ENCODE data around the gene TFDP3.

TFDP3 gene, protein sequence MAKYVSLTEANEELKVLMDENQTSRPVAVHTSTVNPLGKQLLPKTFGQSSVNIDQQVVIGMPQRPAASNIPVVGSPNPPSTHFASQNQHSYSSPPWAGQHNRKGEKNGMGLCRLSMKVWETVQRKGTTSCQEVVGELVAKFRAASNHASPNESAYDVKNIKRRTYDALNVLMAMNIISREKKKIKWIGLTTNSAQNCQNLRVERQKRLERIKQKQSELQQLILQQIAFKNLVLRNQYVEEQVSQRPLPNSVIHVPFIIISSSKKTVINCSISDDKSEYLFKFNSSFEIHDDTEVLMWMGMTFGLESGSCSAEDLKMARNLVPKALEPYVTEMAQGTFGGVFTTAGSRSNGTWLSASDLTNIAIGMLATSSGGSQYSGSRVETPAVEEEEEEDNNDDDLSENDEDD

DNA sequence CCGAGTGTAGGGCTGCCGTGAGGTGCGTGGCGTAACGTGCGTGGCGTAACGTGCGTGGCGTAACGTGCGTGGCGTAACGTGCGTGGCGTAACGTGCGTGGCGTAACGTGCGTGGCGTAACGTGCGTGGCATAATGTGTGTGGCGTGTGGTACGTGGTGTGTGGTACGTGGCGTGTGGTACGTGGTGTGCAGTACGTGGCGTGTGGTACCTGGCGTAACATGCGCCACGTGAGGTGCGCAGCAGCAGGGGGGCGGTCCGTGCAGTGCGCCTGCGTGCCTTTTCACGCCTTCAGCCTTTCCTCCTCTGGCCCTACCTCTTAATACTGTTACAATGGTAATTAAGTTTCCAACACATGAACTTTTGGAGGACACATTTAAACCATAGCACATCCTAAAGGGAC lies at the start of gene TFDP3:
Gene TFDP3 (minus strand): TSS at position 26 of the 400 bp plus-strand sequence. CDS start 95 bp downstream, outside the sequence.
- no peak for DNase-seq

DNA sequence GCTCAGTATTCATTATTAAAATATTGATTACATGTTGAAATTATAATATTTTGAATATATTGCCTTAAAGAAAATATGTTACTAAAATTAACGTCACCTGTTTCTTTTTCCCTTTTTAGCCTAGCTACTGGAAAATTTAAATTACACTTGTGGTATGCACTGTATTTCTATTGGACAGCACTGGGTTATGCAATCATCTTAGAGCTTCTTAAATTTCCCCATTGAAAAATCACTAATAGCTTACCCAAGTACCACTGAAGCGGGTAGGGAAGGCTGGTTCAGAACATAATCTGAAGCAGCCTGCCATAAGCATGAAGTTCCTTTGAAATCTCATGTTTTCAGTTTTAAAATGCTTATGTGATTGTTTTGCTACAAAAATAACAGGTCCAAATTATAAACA lies 49.5 kb upstream of the TFDP3 start:
- DNase-seq, result no peak

DNA sequence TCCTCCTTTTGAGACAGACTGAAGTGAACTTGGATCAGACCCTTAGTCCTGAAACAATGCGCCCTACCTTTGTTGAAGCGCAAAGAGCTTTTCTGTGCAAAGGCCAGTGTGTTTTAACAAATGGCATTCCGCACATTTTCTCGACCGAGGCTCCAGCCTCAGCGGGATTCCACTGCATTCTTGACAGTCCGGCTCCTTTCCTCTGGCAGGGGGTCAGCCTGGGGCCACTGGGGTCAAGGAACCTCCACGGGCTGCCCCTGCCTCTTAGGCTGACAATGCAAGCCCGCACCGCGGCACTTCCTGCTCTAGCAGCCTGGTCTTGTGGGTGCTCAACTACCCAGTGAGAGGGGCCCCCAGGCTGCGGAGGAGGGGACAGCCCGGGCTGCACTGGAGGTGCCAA lies 47.2 kb upstream of the TFDP3 start:
- no peak for DNase-seq

DNA sequence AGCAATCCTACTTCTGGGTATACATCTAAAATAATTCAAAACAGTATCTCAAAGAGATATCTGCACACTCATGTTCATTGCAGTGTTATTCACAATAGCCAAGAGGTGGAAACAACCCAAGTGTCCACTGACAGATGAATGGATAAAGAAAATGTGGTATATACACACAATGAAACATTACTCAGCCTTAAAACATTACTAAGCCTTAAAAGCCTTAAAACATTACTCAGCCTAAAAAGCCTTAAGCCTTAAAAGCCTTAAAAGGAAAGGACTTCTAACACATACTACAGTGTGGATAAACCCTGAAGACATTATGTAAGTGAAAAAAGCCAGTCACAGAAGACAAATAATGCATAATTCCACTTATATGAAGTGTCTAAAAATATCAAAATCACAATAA lies 40.3 kb upstream of the TFDP3 start:
- no peak for DNase-seq

DNA sequence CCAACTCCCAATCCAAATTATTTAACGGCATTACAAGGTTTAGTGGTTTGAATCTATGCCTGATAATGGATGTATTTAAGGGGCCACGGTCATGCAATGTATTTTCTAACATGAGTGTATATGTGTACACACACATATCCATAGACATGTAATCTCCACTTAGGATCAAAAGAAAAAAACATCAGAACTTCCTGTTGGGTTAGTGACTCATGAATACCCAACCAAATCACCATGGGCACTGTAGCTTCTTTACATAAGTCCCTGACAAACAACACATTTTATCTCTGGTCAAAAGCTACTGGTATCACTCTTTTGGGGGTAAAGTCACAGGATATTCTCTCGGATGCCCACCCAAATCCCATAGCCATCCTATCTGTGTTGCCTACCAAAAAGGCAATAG lies 36.5 kb upstream of the TFDP3 start:
- DNase-seq, result no peak

DNA sequence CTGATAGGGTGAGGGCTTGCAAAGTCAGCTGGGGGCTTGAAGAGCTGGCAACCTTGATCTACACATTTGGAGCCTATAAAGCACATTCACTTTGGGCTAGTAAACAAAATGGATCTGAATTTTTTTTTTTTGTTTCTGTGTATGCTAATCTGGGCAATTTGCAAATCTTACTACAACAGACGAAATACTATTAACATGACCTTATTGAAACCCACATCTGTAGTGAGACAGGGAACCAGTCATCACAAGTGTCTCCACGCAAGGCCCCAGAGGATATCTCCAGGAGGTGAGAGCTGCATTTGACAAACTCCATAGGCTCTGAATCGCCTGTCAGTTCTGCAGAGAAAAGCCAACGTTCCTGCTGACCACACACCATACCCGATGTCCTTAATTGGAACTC lies 33.0 kb upstream of the TFDP3 start:
- DNase-seq, result no peak

DNA sequence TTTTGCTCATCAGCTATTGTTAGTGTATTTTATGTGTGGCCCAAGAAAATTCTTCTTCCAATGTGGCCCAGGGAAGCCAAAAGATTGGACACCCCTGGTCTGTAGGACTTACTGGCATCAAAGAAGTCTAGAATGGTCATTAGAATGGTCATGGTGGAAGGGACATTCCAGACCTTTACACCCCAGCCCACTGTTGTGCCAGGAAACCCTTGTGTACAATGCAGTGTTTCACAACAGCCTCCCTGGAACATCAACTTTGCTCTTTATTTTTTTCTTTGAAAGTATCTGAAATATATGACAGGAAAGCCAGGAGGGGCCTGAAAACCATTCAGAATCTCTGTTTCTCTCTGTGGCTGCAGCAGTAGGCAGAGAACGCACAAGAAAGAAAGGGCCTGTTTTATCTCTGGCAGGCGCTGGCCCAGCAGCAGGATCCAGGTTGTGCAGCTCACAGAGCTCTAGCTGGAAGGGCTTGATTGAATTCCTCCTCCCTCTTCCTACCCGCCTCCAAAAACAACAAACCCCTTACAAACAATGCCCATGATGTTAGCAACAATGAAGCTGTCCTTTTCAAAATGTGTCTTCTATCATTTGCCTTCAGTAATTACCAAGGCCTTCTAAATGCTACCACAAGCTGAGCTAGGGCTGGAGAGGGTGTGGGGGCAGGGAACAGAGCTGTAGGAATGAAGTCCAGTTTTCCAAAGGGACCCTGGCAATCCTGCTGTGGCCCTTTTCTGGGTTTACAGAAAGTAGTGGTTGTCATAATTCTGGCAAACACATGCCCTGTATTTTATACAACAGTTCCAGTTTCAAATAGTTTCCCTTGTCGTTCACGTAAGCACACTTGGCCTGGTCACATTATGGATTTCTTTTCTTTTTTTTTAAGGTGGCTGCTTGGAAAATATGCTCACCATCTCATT lies 32.3 kb upstream of the TFDP3 start:
- no peak for DNase-seq

DNA sequence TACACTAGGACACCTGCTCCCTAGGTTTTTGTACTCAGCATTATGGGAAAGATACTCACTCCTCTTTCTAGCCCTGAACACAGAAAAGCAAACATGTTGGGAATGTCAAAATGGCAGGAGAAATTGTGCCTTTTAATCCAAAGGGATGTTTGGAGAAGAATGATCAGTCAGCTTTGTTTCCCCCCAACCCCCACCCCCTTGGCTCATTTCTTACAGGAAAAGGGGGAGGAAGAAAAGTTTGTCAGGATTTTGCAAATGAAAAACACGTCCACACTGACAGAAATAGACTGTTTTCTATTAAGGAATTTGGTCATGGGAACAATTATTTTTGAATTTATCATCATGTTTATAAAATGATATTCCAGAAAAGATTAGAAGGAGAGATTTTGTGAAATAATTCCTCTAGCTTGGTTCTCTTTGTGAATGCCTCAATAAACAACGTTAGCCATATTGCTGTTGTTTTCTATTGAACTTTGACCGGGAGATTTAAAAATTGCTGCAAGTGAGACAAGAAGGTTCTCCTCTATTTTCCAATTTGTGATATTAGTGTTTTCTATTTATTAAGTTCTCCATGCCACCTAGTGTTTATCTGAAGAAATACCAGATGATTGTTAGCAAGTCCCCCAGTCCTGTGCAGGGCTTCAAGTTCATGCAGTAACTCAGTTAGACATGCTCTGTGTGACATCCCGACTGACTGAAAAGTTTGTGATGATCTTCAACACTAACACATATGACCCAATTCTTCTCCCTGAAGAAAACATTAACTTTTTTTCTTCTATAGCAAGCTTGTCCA lies 31.3 kb upstream of the TFDP3 start:
- DNase-seq, result no peak

DNA sequence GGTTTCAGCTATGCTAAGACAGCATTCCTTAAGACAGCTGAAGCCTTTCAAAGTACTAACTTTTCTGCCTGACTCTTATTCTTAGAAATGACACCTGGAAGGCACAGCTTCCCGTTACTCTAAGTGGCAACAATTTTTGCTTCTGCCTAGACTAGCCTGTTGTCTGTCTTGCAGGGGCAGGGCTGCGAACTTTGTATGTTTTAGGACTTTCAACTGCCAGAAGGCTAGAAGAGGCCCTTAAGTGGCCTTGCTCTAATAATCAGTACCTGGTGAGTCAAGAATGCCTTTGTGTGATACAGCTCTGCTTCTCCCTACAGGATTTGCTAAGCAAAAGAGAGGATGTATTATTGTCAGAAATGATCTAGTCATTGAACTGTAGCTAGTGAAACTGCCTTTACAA lies 30.0 kb upstream of the TFDP3 start:
- DNase-seq, result no peak

DNA sequence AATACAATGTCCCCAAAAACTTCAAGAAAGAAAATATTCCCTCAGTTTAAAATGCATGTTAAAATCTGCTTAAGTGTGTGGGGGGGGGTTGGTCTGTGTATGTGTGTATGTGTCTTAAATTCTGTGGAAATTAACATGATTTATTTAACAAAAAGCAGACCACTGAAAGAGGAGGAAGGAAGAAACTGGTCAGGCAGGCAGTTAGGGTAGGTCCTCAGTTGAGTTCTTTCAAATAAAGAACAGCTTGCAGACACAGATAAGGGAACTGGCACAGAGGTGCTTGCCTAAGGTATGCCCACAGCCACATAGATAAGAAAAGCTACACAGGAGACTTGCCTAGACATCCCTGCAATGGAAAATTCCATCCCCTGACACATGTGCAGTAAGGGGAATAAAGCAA lies 28.8 kb upstream of the TFDP3 start:
- DNase-seq, result no peak

DNA sequence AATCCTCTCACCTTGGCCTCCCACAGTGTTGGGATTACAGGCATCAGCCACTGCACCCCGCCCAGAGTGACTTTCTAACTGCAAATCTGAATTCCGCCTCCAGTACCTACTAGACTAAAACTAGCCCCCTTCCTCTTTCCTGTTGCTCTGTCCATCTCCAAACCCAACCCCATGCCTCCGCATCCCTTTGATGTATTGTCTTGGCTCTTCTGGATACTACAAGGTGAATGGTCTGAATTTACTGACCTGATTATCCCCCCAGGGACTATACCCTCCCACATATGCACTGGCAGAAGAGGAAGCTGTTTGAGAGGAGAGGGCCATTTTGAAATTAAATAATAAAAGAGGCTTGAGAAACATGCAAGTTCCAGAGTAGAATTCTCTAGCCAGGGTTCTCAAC lies 17.7 kb upstream of the TFDP3 start:
- DNase-seq, result no peak

DNA sequence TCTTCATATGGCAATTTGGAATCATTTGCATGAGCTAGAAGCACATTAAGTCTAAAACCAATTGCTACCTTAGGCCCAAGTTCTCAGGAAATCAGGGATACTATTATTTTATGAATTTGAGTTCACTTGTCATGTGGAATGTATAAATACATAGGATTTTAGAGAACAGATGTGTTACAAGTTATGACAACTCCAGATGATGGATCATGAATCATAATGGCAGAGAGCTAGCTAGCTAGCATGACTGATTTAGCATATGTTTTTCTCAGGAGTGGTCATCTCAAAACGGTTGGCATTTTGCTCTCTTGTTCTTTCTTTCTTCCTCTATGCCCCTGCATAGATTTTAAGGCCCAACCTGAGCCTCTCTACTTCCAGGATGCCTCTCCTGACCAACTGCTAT lies 14.2 kb upstream of the TFDP3 start:
- no peak for DNase-seq

DNA sequence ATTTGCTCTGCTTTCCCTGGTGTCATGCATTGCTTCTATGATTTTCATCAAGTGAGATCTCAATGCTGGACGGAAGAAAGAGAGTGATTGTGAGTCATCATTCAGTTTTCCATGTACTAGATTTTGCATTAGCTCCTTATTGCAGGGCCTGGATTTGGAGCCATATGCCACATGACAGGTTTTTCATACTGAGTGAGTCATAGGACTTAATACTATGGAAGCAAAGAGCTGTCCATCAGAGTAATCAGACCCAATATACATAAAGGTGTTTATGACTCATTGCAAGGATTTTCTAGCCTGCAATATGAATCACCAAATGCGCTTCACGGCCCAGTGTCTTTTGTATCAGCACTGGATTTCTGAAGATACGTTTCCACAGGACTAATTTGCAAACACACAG lies 11.2 kb upstream of the TFDP3 start:
- DNase-seq, result no peak

DNA sequence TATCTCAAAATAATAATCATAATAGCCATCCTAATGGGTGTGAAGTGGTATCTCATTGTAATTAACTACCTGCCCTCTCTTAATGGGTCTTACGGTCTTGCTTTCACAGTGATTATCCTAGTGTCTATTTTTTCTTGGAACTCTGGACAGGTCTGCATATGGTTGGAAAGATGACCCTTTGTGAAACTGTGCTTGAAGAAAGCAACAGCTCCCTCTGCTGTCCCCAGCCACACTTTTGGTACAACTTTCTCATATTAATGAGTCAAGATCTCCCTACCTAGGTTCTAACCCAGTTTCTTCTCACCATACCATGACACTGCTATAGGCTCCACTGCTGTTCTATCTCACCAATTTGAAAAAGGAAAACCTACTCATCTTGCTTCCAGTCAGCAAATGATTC lies 2.4 kb downstream of the TFDP3 start:
- DNase-seq, result no peak

DNA sequence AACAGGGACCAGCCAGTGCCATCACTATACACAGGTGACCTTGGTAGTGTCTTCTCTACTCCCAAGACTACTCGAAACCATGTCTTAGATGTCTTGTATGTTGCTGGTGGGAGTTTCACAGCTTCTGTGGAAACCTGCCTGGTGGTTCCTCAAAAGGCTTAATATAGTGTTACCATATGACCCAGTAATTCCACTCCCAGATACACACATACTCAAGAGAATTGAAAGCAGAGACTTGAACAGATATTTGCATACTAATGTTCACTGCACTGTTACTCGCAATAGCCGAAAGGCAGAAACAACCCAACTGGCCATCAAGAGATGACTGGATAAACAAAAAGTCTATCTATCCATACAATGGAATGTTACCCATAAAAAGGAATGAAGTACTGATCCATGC lies 3.1 kb downstream of the TFDP3 start:
- DNase-seq, result no peak

DNA sequence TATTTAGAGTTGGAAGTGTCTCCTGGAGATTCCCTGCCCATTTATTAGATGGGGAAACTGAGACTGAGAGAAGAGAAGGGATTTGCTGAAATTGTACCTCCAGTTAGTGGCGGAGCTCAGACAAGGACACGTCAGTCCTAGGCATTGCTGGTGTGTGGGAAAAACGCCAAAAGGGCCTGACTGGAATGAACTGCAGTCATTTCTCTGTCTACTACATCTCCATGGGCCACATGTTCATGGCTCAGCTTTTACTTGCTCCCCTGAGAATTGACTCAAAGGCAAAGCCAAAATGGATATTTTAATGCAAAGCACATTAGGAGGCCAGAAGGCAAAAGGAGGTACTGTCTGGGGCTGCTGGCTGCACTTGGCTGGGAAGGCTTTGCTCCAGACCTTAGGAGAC lies 3.9 kb downstream of the TFDP3 start:
- DNase-seq, result no peak

DNA sequence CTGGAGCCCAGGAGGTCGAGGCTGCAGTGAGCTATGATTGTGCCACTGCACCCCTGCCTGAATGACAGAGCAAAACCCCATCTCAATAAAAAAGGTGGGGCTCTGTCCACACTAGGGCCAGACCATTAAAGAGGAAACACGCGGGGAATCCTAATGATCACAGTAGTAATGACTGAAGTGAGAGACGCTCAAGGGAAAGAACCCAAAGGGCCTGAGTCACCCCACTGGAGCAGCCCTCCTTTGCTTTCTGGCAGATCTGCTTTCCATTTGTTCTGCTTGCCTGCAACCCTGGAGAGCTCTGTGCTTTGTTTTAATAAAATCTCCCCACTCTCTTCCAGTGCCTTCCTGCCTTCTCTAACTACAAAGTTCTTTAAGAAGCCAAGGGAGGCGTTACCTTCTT lies 5.0 kb downstream of the TFDP3 start:
- DNase-seq, result no peak

DNA sequence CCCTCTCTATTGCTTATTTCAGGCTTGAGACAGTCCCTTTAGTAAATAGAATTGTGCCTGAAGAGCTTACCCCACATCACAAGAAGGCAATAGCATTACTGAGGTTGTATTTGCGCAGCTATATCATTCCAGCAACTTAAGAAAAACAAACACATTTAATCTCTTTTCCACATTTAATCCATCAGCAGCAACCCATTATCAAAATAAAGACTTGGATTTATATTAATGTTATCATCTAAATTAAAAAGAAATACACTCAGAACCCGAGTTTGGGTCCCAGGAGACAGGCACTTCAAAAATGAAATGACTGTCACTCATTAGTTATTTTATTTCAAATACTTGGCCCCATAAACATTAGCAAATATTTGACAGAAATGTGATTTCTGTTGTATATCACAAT lies 10.4 kb downstream of the TFDP3 start:
- no peak for DNase-seq

DNA sequence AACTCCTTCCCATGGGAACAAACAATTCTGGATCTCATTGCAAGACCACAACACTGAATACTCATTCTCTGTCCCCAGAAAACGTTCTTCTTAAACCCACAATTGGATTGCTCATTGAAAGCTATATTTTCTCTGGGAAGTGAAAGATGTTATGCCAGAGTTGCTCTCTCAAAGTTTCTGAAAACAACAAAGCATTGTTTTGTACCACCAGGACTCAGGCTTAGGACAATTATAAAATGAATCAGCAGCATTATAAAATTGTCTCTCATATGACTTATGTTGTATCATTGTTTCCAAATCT lies 26.5 kb downstream of the TFDP3 start:
- DNase-seq, result no peak

DNA sequence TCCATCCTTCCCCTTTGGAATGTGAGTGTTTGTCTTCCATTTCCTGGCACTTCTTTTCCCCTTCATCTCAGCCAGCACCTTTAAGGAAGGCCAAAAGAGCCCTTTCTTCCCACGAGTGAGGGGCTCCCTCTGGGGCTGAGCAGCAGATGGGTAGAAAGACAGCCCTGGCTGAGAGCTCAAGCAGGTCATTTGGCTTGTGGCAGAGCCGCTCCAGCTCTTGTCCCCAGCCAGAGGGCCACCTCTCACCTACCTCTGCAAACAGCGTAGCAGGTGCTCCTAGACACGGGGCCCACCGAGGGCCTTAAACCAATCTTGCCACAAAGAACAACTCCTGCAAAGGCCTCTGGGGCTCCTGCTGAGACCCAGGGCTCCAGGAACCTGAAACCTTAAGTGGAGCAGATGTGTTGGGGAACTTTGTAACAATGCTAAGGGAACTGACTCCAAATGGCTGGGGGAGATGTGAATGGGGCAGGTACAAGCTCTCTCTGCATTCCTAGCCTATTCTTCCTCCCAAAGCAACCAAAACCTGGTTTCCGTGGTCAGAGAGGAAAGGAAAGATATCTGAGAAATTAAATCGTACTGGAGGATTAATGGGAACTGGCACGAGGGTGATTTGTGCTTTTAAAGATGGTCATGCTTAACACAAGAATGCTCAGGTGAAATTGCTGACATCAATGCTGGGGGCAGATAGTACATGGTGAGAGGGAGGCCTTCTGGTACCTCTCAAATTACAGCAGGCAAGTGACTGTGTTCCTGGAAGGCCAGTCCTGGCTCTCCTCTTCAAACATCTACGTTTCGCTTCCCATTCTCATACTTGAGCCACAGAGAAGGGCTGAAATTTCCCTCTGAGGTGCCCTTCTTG lies 27.0 kb downstream of the TFDP3 start:
- DNase-seq, result no peak

DNA sequence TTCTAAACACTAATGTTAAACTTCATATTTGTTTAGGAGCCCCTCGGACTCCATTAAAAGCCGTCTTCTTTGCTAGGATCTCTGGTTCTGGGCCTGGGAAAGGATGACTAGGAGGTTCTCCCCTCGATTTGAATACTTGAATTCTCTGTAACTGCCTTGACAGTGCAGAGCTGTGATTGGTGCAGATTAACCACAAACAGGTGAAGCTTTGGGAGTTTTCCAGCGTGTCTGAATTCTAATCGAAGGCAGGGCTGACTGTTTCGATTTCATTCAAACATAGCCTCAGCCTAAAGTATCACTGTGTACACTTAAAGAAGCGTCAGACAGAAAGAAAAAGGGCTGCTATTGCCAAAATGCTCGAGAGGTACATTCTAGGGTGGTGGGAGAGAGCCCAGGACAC lies 29.0 kb downstream of the TFDP3 start:
- DNase-seq, result no peak

DNA sequence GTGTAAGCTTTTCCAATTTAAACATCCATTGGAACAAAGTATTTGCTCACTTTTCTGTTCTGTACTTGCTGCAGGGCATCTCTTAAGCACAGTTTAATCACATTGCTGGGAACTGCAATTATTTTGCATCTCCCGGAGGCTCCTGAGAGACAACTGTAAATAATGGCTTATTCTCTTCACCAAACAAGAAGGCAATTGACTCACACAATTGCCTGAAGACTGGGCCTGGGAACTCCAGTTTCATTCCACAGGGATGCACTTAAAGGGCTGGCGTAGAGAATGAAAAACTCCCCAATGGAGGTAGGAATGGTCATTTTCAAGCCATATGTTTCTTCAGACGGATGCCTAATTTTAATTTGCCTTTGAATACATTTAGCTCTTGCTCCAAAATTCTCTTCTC lies 29.5 kb downstream of the TFDP3 start:
- no peak for DNase-seq

DNA sequence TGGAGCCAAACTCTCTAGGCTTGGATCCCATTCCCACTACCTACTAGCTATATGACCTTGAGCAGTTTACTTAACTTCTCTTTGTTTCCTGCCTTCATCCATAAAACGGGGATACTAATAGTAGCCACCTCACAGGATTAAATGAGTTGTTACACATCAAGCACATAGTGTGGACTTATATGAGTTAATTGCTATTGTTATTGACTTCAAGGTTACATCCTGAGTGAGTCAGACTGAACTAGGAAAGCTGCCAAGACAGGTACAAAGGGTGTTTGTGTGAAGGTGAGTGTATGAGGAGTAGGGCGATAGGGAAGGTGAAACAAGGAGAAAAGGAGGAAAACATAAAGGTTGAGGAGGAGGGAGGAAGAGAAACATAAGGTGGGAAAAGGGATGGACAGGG lies 32.2 kb downstream of the TFDP3 start:
- no peak for DNase-seq
